Heart left ventricle (tissue), 13 donors: ENCODE data around the gene PSMC5.

Experiments used
- POLR2A ChIP-seq, 2 donors: fragments of 450-650 bp; IDR thresholded peaks; one replicate each; pipeline ENCODE4 v1.6.1; 2017; ENCODE audit warnings: antibody characterized with exemption in 2 of 2, mild to moderate bottlenecking in 2 of 2, moderate library complexity in 2 of 2
- TF ChIP-seq, protein P1 (sequence below), 12 donors: fragments of 200-600 bp; sonication (generic) in 4 of 12; IDR thresholded peaks; one replicate each; pipeline versions ENCODE4 v1.5.0 to v1.8.0; 2018 to 2022; ENCODE audit warnings: antibody characterized with exemption in 12 of 12, mild to moderate bottlenecking in 5 of 12
- donor health status: ischemic (EF 13 %, LVEDD 7.1; RV severe dilation, severe dysfunction).
- donor health status: DM: no; HTN: yes; CAD: no.
- donor health status: DM: no; HTN: no; CAD: no.
- donor health status: ischemic (EF 25% LVEDD 6.9; RV normal size, moderate dysfunction).
- donor health status: ischemic (EF 25% LVEDD 5.7; RV mildly dilated, moderate dysfunction).
- donor health status: ischemic (EF 35%, LVEDD 5.7; RV mildly dilated, moderate dysfunction).
- donor health status: nonischemic (EF 11% LVEDD 7.7; RV severe dilation, severe dysfunction).
- donor health status: DM: yes; HTN: yes; CAD: no.
- donor health status: PGD.
- donor health status: ischemic (EF 29% LVEDD 5.4; RV normal size, mild dysfunction).
- donor health status: nonischemic (EF 23%, LVEDD 6.1; RV moderate dilation, normal function).

DNA sequence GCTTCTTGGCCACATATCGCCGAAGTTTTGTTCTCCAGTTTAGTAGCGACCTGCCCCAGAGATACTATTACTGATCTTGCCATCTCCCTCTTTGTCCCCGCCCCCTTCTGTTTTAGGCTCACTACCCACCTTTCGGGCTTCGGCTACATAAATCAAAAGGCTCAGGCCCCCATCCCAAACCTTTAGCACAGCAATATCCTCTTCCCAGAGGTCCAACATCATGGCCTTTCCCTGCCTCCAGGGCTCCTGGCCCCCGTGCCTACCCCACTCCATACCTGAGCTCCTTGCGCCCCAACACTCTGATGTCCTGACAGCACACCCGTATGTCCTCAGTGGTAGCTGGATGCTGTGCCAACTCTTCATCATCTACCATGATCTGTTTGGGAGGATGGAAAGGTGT is 2.9 kb upstream of the PSMC5 start:
- TF ChIP-seq, protein P1, sequence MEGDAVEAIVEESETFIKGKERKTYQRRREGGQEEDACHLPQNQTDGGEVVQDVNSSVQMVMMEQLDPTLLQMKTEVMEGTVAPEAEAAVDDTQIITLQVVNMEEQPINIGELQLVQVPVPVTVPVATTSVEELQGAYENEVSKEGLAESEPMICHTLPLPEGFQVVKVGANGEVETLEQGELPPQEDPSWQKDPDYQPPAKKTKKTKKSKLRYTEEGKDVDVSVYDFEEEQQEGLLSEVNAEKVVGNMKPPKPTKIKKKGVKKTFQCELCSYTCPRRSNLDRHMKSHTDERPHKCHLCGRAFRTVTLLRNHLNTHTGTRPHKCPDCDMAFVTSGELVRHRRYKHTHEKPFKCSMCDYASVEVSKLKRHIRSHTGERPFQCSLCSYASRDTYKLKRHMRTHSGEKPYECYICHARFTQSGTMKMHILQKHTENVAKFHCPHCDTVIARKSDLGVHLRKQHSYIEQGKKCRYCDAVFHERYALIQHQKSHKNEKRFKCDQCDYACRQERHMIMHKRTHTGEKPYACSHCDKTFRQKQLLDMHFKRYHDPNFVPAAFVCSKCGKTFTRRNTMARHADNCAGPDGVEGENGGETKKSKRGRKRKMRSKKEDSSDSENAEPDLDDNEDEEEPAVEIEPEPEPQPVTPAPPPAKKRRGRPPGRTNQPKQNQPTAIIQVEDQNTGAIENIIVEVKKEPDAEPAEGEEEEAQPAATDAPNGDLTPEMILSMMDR (IDR thresholded peaks at IDR 0.05): no peak
- no peak for TF ChIP-seq POLR2A (IDR thresholded peaks at IDR 0.05)
